Left ventricle myocardium superior (tissue), 1 donor: ENCODE results near the gene DLG3. TPM values are rescaled to one million over a fixed set of nuclear protein-coding genes. Genes with fewer than 3 reads are reported as not detected.
"Not testable (repeated sequence)": the region's sequence is repeated elsewhere in the genome, so short reads cannot be mapped to it uniquely, and the experiment has no call there.

Experiments
- ATAC-seq: fragments of 200-7000 bp; cut with Tn5 transposase; one replicate; pipeline ENCODE4 v1.9.1; 2020; ENCODE audit warnings: mild to moderate bottlenecking, moderate library complexity
- DNase-seq: peaks from one replicate; pipeline ENCODE4 v3.0.0-alpha.2; 2020
- intact Hi-C: fragments of 100-400 bp; cut with micrococcal nuclease; formaldehyde crosslinking; loops from one replicate; pipeline ENCODE4 v1.11.0; 2022
- long read RNA-seq: library from polyadenylated mRNA; unstranded; transcript quantifications from one replicate; pipeline ENCODE4 v2.0.0, GENCODE V29; 2021
- total RNA-seq: library from RNA; stranded (reverse); fragmentation: NEBNext Ultra II Directional; extraction: Animal tissue kit (Norgen Biotek cat#: 25700); gene quantifications from one replicate; pipeline ENCODE4 v1.2.1, GENCODE V29; 2021
- donor health status: DM: no; HTN: yes; CAD: no; lungs with severe emphysema.

DLG3 gene
- total RNA-seq, result 11.5 TPM
- long read RNA-seq, full-length matches to known transcripts, result 2 of 19 reads
- long read RNA-seq, partial matches to known transcripts, result 2 of 19 reads
- long read RNA-seq, other reads (novel, unspliced or antisense), result 15 of 19 reads

- DNase-seq (no peak), ATAC-seq (peak; percentile 44)
- intact Hi-C loops, result no loop called here
These were observed at the start of gene DLG3 for GRCh38 chrX:70444326-70444945. DLG3 (plus strand) TSS chrX:70444835; CDS start chrX:70445202, 367 bp downstream.

GRCh38 chrX:70398899-70399298 is 45.7 kb upstream of the DLG3 start:
- no peak for DNase-seq
- ATAC-seq, result no peak
- intact Hi-C loops, result no loop called here

- DNase-seq, intact Hi-C loops, ATAC-seq: not testable (repeated sequence)
These were observed 44.5 kb upstream of the DLG3 start for GRCh38 chrX:70400181-70400580.

GRCh38 chrX:70402721-70403120 is 41.9 kb upstream of the DLG3 start:
- intact Hi-C loops, result no loop called here
- ATAC-seq, result no peak
- DNase-seq, result no peak

GRCh38 chrX:70405003-70405402 is 39.6 kb upstream of the DLG3 start:
- no peak for ATAC-seq
- DNase-seq, result no peak
- intact Hi-C loops, result no loop called here

GRCh38 chrX:70410921-70411320 is 33.7 kb upstream of the DLG3 start:
- DNase-seq (no peak), ATAC-seq (no peak)
- intact Hi-C loops, result no loop called here

- DNase-seq (no peak), ATAC-seq (no peak)
- intact Hi-C loops, result no loop called here
These were observed 33.2 kb upstream of the DLG3 start for GRCh38 chrX:70411475-70411874.

- intact Hi-C loops, result no loop called here
- no peak for DNase-seq
- ATAC-seq, result no peak
These were observed 23.0 kb upstream of the DLG3 start for GRCh38 chrX:70421618-70422017.

- intact Hi-C loops, result no loop called here
- ATAC-seq (peak; percentile 83), DNase-seq (no peak)
These were observed 21.7 kb upstream of the DLG3 start, which contains the start of gene GDPD2 for GRCh38 chrX:70422851-70423341. GDPD2 (plus strand) TSS chrX:70423314; CDS start chrX:70424985, 1,671 bp downstream.

GRCh38 chrX:70423936-70424675 is 20.5 kb upstream of the DLG3 start:
- DNase-seq (no peak), ATAC-seq (no peak)
- intact Hi-C loops, result no loop called here

- no peak for ATAC-seq
- no peak for DNase-seq
- intact Hi-C loops, result no loop called here
These were observed 19.8 kb upstream of the DLG3 start for GRCh38 chrX:70424801-70425200.

GRCh38 chrX:70426286-70427278 is 18.1 kb upstream of the DLG3 start:
- DNase-seq, result no peak
- intact Hi-C loops, result no loop called here
- no peak for ATAC-seq

GRCh38 chrX:70427365-70427764 is 17.3 kb upstream of the DLG3 start:
- ATAC-seq, result no peak
- intact Hi-C loops, result no loop called here
- DNase-seq, result no peak

- intact Hi-C loops, result no loop called here
- DNase-seq (no peak), ATAC-seq (no peak)
These were observed 14.9 kb upstream of the DLG3 start for GRCh38 chrX:70429759-70430158.

- ATAC-seq (no peak), DNase-seq (no peak)
- intact Hi-C loops, result no loop called here
These were observed 11.4 kb upstream of the DLG3 start for GRCh38 chrX:70432936-70433847.

GRCh38 chrX:70433848-70434351 is 10.7 kb upstream of the DLG3 start:
- intact Hi-C loops, result no loop called here

GRCh38 chrX:70434352-70434866 is 10.2 kb upstream of the DLG3 start:
- intact Hi-C loops, result no loop called here
- peak; percentile 95 for ATAC-seq

More at GRCh38 chrX:70433848-70434351, 10.7 kb upstream of the DLG3 start:
- peak; percentile 80 for DNase-seq
- ATAC-seq, result peak; percentile 78

More at GRCh38 chrX:70434352-70434866, 10.2 kb upstream of the DLG3 start:
- DNase-seq, result peak; percentile 90
